ENCODE data around the gene FDXACB1.

The FDXACB1 gene

GRCh38 chr11:111878849-111879636 lies at the start of gene FDXACB1, which contains the start of gene CFAP68:
Gene FDXACB1, minus strand, starts transcription at chr11:111879165. Its CDS starts 33 bp downstream, at chr11:111879132.
Gene CFAP68, plus strand, starts transcription at chr11:111879541. Its CDS starts 20 bp downstream, at chr11:111879561.
- DNase-seq (ENCODE audit: low read depth in 1 of 2, low spot score in 1 of 2) = peak; percentile 92 to 94

- DNase-seq (ENCODE audit: low read depth in 1 of 2, low spot score in 1 of 2) = peak; percentile 88 to 92
These were observed 47.8 kb upstream of the FDXACB1 start for GRCh38 chr11:111926505-111927391.

GRCh38 chr11:111925953-111926352 lies 47.0 kb upstream of the FDXACB1 start:
- no peak for DNase-seq (ENCODE audit: low read depth in 1 of 2, low spot score in 1 of 2)

- no peak for DNase-seq (ENCODE audit: low read depth in 1 of 2, low spot score in 1 of 2)
These were observed 45.0 kb upstream of the FDXACB1 start for GRCh38 chr11:111923951-111924350.

- no peak for DNase-seq (ENCODE audit: low read depth in 1 of 2, low spot score in 1 of 2)
These were observed 44.4 kb upstream of the FDXACB1 start for GRCh38 chr11:111923351-111923788.

- no peak for DNase-seq (ENCODE audit: low read depth in 1 of 2, low spot score in 1 of 2)
These were observed 43.8 kb upstream of the FDXACB1 start for GRCh38 chr11:111922803-111923202.

- no peak for DNase-seq (ENCODE audit: low read depth in 1 of 2, low spot score in 1 of 2)
These were observed 42.7 kb upstream of the FDXACB1 start for GRCh38 chr11:111921541-111922230.

- no peak for DNase-seq (ENCODE audit: low read depth in 1 of 2, low spot score in 1 of 2)
These were observed 41.9 kb upstream of the FDXACB1 start for GRCh38 chr11:111920908-111921307.

GRCh38 chr11:111918390-111919256 lies 39.7 kb upstream of the FDXACB1 start, which contains the start of gene C11orf52:
Gene C11orf52, plus strand, starts transcription at chr11:111918913. Its CDS starts 60 bp downstream, at chr11:111918973.
- no peak for DNase-seq (ENCODE audit: low read depth in 1 of 2, low spot score in 1 of 2)

GRCh38 chr11:111917788-111918187 lies 38.8 kb upstream of the FDXACB1 start:
- no peak for DNase-seq (ENCODE audit: low read depth in 1 of 2, low spot score in 1 of 2)

GRCh38 chr11:111917312-111917711 lies 38.3 kb upstream of the FDXACB1 start:
- DNase-seq (ENCODE audit: low read depth in 1 of 2, low spot score in 1 of 2) = no peak

- no peak for DNase-seq (ENCODE audit: low read depth in 1 of 2, low spot score in 1 of 2)
These were observed 37.8 kb upstream of the FDXACB1 start for GRCh38 chr11:111916768-111917167.

GRCh38 chr11:111913997-111914396 lies 35.0 kb upstream of the FDXACB1 start:
- no peak for DNase-seq (ENCODE audit: low read depth in 1 of 2, low spot score in 1 of 2)

- no peak for DNase-seq (ENCODE audit: low read depth in 1 of 2, low spot score in 1 of 2)
These were observed 34.3 kb upstream of the FDXACB1 start for GRCh38 chr11:111913031-111913861.

GRCh38 chr11:111912535-111912934 lies 33.6 kb upstream of the FDXACB1 start, which contains the start of gene HSPB2:
Gene HSPB2, plus strand, starts transcription at chr11:111912734. Its CDS starts 96 bp downstream, at chr11:111912830.
- no peak for DNase-seq (ENCODE audit: low read depth in 1 of 2, low spot score in 1 of 2)

- DNase-seq (ENCODE audit: low read depth in 1 of 2, low spot score in 1 of 2) = no peak
These were observed 32.8 kb upstream of the FDXACB1 start, which contains the start of gene CRYAB for GRCh38 chr11:111911563-111912401. Gene CRYAB, minus strand, starts transcription at chr11:111911770. Its CDS starts 46 bp downstream, at chr11:111911724.

- no peak for DNase-seq (ENCODE audit: low read depth in 1 of 2, low spot score in 1 of 2)
These were observed 32.0 kb upstream of the FDXACB1 start for GRCh38 chr11:111910676-111911562.

Measured in activated CD4-positive, alpha-beta T cell treated with anti-CD3 and anti-CD28 coated beads, Interleukin-2, amount 50 U/mL, for 24 hours (primary cell).